GM23338 (cell line): ENCODE measurements around the gene NENF. TPM values are rescaled to one million over a fixed set of nuclear protein-coding genes. Genes with fewer than 3 reads are reported as not detected.

Experiments used
- ATAC-seq: fragments of 200-7000 bp; cut with Tn5 transposase; 3 replicates; pipeline ENCODE4 v1.9.1; 2020
- DNase-seq: peaks from one replicate; pipeline ENCODE4 v3.0.0-alpha.2; 2015; ENCODE audit warnings: low spot score
- H2AFZ ChIP-seq: fragments of 200-600 bp; sonication (generic); 2 replicates; pipeline ENCODE4 v1.8.0; 2016; ENCODE audit warnings: antibody characterized with exemption, mild to moderate bottlenecking, moderate library complexity
- H3F3A ChIP-seq: fragments of 200-600 bp; sonication (generic); replicated peaks from 2 replicates; pipeline ENCODE4 v1.8.0; 2017; ENCODE audit warnings: antibody characterized with exemption, mixed run types, low read depth
- H3K27ac ChIP-seq: fragments of 200-600 bp; sonication (generic); 2 replicates; pipeline ENCODE4 v1.6.1; 2016; ENCODE audit warnings: low read depth
- H3K27me3 ChIP-seq: fragments of 200-600 bp; sonication (generic); 2 replicates; pipeline ENCODE4 v1.8.0; 2016; ENCODE audit warnings: mild to moderate bottlenecking, mixed run types, moderate library complexity; ENCODE audit not compliant: insufficient read depth
- H3K36me3 ChIP-seq: fragments of 200-600 bp; sonication (generic); 2 replicates; pipeline ENCODE4 v1.8.0; 2016; ENCODE audit warnings: mild to moderate bottlenecking; ENCODE audit not compliant: insufficient read depth
- H3K4me1 ChIP-seq: fragments of 200-600 bp; sonication (generic); 2 replicates; pipeline ENCODE4 v1.8.0; 2016; ENCODE audit warnings: mild to moderate bottlenecking, moderate library complexity; ENCODE audit not compliant: insufficient read depth
- H3K4me2 ChIP-seq: fragments of 200-600 bp; sonication (generic); 2 replicates; pipeline ENCODE4 v1.7.1; 2017; ENCODE audit warnings: mixed run types
- H3K4me3 ChIP-seq: fragments of 200-600 bp; sonication (generic); 2 replicates; pipeline ENCODE4 v1.6.1; 2016; ENCODE audit warnings: mixed run types
- H3K79me2 ChIP-seq: fragments of 200-600 bp; sonication (generic); replicated peaks from 2 replicates; pipeline ENCODE4 v1.8.0; 2017; ENCODE audit warnings: mild to moderate bottlenecking; ENCODE audit not compliant: insufficient read depth
- H3K9me2 ChIP-seq: fragments of 200-600 bp; sonication (generic); 2 replicates; pipeline ENCODE4 v1.8.0; 2017; ENCODE audit not compliant: insufficient read depth
- H4K20me1 ChIP-seq: fragments of 200-600 bp; sonication (generic); replicated peaks from 2 replicates; pipeline ENCODE4 v1.8.0; 2017; ENCODE audit warnings: mild to moderate bottlenecking; ENCODE audit not compliant: insufficient read depth
- H3K27ac Mint-ChIP-seq: 2 replicates; pipeline ENCODE4 v1.8.0; 2020; ENCODE audit warnings: inconsistent platforms, mild to moderate bottlenecking, moderate library complexity, mixed read lengths
- H3K27me3 Mint-ChIP-seq: 3 replicates; pipeline ENCODE4 v1.8.0; 2022; ENCODE audit warnings: low read depth, mild to moderate bottlenecking, moderate library complexity, mixed read lengths, inconsistent platforms; ENCODE audit not compliant: insufficient read depth, poor library complexity
- H3K36me3 Mint-ChIP-seq: 3 replicates; pipeline ENCODE4 v1.8.0; 2021; ENCODE audit warnings: low read depth, mild to moderate bottlenecking, inconsistent platforms, moderate library complexity, mixed read lengths
- H3K4me1 Mint-ChIP-seq: 3 replicates; pipeline ENCODE4 v1.8.0; 2020; ENCODE audit warnings: mild to moderate bottlenecking, inconsistent platforms, mixed read lengths
- H3K4me3 Mint-ChIP-seq: 3 replicates; pipeline ENCODE4 v1.8.0; 2021; ENCODE audit warnings: moderate library complexity, mild to moderate bottlenecking, inconsistent platforms, mixed read lengths
- H3K9me3 Mint-ChIP-seq: 3 replicates; pipeline ENCODE4 v1.8.0; 2020; ENCODE audit warnings: moderate library complexity, mild to moderate bottlenecking, inconsistent platforms, mixed read lengths
- CREB1 ChIP-seq: fragments of 250-450 bp; sonication (Bioruptor Pico); IDR thresholded peaks from 2 replicates; pipeline ENCODE4 v1.5.0; 2020; ENCODE audit warnings: low read depth, mild to moderate bottlenecking, moderate library complexity
- CTCF ChIP-seq, 2 experiments: fragments of 200-600 bp in 1 of 2; sonication (generic) in 1 of 2; conservative IDR thresholded peaks; 2 replicates each; pipeline versions ENCODE4 v1.5.1 to v1.6.1; 2016 to 2017; ENCODE audit warnings: antibody characterized with exemption in 2 of 2, low read depth in 2 of 2, mild to moderate bottlenecking in 2 of 2, moderate library complexity in 1 of 2
- ETS1 ChIP-seq: IDR thresholded peaks from 2 replicates; pipeline ENCODE4 v1.6.1; 2016; ENCODE audit warnings: antibody characterized with exemption
- EZH2 ChIP-seq: fragments of 200-600 bp; sonication (generic); IDR thresholded peaks from one replicate; pipeline ENCODE4 v1.8.0; 2017; ENCODE audit warnings: antibody characterized with exemption, mild to moderate bottlenecking, low read depth; ENCODE audit not compliant: unreplicated experiment
- EZH2phosphoT487 ChIP-seq: fragments of 200-600 bp; sonication (generic); IDR thresholded peaks from one replicate; pipeline ENCODE4 v1.8.1; 2018; ENCODE audit warnings: antibody characterized with exemption; ENCODE audit not compliant: unreplicated experiment
- JUNB ChIP-seq: IDR thresholded peaks from one replicate; pipeline ENCODE4 v1.6.1; 2016; ENCODE audit warnings: antibody characterized with exemption; ENCODE audit not compliant: unreplicated experiment
- NANOG ChIP-seq: IDR thresholded peaks from 2 replicates; pipeline ENCODE4 v1.6.1; 2016; ENCODE audit warnings: antibody characterized with exemption, borderline replicate concordance
- POLR2AphosphoS5 ChIP-seq: IDR thresholded peaks from 2 replicates; pipeline ENCODE4 v1.6.1; 2016; ENCODE audit warnings: antibody characterized with exemption, low read depth
- REST ChIP-seq: IDR thresholded peaks from one replicate; pipeline ENCODE4 v1.6.1; 2018; ENCODE audit warnings: antibody characterized with exemption; ENCODE audit not compliant: unreplicated experiment
- STAT1 ChIP-seq: IDR thresholded peaks from one replicate; pipeline ENCODE4 v1.6.1; 2016; ENCODE audit warnings: antibody characterized with exemption; ENCODE audit not compliant: unreplicated experiment
- ZNF114 ChIP-seq: fragments of 250-450 bp; sonication (Bioruptor Pico); IDR thresholded peaks from 2 replicates; pipeline ENCODE4 v1.5.0; 2020; ENCODE audit warnings: mild to moderate bottlenecking, moderate library complexity
- ZNF331 ChIP-seq: fragments of 250-450 bp; sonication (Bioruptor Pico); IDR thresholded peaks from 2 replicates; pipeline ENCODE4 v1.5.0; 2020; ENCODE audit warnings: low read depth, mild to moderate bottlenecking, moderate library complexity
- ZNF462 ChIP-seq: fragments of 250-450 bp; sonication (Bioruptor Pico); IDR thresholded peaks from 2 replicates; pipeline ENCODE4 v1.5.0; 2020; ENCODE audit warnings: mild to moderate bottlenecking, moderate library complexity
- polyA plus RNA-seq: library from polyadenylated mRNA; unstranded; fragments of >200 nt; fragmentation: Nextera tagmentation; extraction: Ambion mirVana; gene quantifications from 2 replicates; pipeline ENCODE4 v1.2.1, GENCODE V29; 2016
- total RNA-seq: library from RNA; depleted of rRNA; stranded (reverse); fragments of >200 nt; shearing (Covaris generic); gene quantifications from 2 replicates; pipeline ENCODE4 v1.2.3, GENCODE V29; 2014

The NENF gene
- total and polyA plus RNA-seq, 2 experiments from 2014 or later: 27.6 to 60.7 TPM

GRCh38 chr1:212421165-212421564 is 11.6 kb upstream of the NENF start:
- Histone ChIP-seq H4K20me1 (no peaks in the 10 kb centered on the region), H3F3A (no peaks in the 10 kb centered on the region), H3K4me2 (no peak overlapping the region), H2AFZ (no peak overlapping the region), H3K27ac (no peak overlapping the region), H3K27me3 (no peaks in the 10 kb centered on the region), H3K4me3 (no peak overlapping the region), H3K9me2 (no peaks in the 10 kb centered on the region), H3K79me2 (no peaks in the 10 kb centered on the region), H3K36me3 (no peaks in the 10 kb centered on the region), H3K4me1 (no peaks in the 10 kb centered on the region)
- Mint-ChIP-seq H3K4me1 (peaks cover 7% of the 10 kb centered on the region), H3K27me3 (no peaks in the 10 kb centered on the region), H3K4me3 (no peak overlapping the region), H3K9me3 (no peaks in the 10 kb centered on the region; the same call in 2 of the 3 replicates), H3K27ac (no peak overlapping the region), H3K36me3 (no peaks in the 10 kb centered on the region)
- ATAC-seq (no peak), DNase-seq (no peak)
- TF ChIP-seq ZNF462 (no peak), JUNB (no peak), CTCF (conservative IDR thresholded peaks at IDR 0.05; ENCODE audit: low read depth in 2 of 2) (no peak), EZH2phosphoT487 (no peak), CREB1 (CRISPR knock-in tag) (no peak), EZH2 (no peak), ZNF331 (no peak), REST (no peak), ETS1 (no peak), NANOG (no peak), ZNF114 (no peak), STAT1 (no peak), POLR2AphosphoS5 (no peak)
